ENCODE data around the gene SMYD1. TPM values are rescaled to one million over a fixed set of nuclear protein-coding genes. Genes with fewer than 3 reads are reported as not detected.

The SMYD1 gene
- total RNA-seq, 6 donors from 2014 or later = not detected

DNA sequence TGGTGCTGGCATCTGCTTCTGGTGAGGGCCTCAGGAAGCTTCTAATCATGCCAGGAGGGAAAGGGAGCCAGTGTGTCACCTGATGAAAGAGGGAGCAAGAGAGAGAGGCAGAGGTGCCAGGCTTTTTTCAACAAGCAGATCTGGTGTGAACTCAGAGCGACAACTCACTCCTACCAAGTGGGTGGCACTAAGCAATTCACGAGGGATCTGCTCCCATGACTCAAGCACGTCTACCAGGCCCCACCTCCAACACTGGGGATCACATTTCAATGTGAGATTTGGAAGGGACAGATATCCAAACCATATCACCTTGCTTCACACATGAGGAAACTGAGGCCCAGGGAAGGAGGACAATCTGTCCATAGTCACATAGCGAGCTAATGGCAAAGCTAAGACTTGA is 41.2 kb downstream of the SMYD1 start:
- TF ChIP-seq POLR2AphosphoS5 (IDR thresholded peaks at IDR 0.05) = no peak
- no peak for TF ChIP-seq EP300 (IDR thresholded peaks at IDR 0.05)
- TF ChIP-seq, protein P1, sequence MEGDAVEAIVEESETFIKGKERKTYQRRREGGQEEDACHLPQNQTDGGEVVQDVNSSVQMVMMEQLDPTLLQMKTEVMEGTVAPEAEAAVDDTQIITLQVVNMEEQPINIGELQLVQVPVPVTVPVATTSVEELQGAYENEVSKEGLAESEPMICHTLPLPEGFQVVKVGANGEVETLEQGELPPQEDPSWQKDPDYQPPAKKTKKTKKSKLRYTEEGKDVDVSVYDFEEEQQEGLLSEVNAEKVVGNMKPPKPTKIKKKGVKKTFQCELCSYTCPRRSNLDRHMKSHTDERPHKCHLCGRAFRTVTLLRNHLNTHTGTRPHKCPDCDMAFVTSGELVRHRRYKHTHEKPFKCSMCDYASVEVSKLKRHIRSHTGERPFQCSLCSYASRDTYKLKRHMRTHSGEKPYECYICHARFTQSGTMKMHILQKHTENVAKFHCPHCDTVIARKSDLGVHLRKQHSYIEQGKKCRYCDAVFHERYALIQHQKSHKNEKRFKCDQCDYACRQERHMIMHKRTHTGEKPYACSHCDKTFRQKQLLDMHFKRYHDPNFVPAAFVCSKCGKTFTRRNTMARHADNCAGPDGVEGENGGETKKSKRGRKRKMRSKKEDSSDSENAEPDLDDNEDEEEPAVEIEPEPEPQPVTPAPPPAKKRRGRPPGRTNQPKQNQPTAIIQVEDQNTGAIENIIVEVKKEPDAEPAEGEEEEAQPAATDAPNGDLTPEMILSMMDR (IDR thresholded peaks at IDR 0.05) = no peak
- no peak for TF ChIP-seq POLR2A (IDR thresholded peaks at IDR 0.05)
- 81 to 87% methylated on average over 4 of the region's 4 CpGs for WGBS, 2 donors
- Histone ChIP-seq H3K27ac (no peak overlapping the region), H3K4me1 (no peaks in the 10 kb centered on the region), H3K36me3 (no peaks in the 10 kb centered on the region), H3K9me3 (no peaks in the 10 kb centered on the region), H3K27me3 (no peaks in the 10 kb centered on the region), H3K4me3 (no peak overlapping the region)
- ATAC-seq (ENCODE audit: low FRiP score in 2 of 2) = no peak
- DNase-seq = no peak

DNA sequence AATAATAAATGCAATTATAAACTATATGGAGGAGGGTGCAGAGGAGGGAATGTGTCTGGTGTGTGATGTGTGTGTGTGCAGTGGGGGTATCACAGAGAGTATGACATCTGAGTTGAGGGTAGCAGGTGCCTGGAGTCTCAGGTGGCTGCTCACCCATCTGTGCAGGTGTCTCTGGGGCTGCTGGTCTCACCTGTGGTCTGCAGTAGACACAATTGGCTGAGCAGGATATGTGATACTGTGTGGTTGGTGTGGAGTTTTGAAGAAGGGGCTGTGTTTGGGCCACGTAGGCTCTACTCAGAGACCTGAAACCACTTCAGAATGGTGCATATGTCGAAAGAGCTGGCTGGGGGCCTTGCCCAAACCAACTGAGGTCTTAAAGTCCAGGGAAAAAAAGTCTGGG is 43.2 kb downstream of the SMYD1 start:
- Histone ChIP-seq H3K4me1 (no peaks in the 10 kb centered on the region), H3K27me3 (no peaks in the 10 kb centered on the region), H3K36me3 (no peaks in the 10 kb centered on the region), H3K4me3 (no peak overlapping the region), H3K9me3 (no peaks in the 10 kb centered on the region), H3K27ac (no peak overlapping the region)
- no peak for ATAC-seq (ENCODE audit: low FRiP score in 2 of 2)
- 67% methylated on average over 2 of the region's 2 CpGs for WGBS, 2 donors
- TF ChIP-seq POLR2AphosphoS5 (IDR thresholded peaks at IDR 0.05) = no peak
- TF ChIP-seq, protein P1 (IDR thresholded peaks at IDR 0.05) = no peak
- no peak for TF ChIP-seq POLR2A (IDR thresholded peaks at IDR 0.05)
- TF ChIP-seq EP300 (IDR thresholded peaks at IDR 0.05) = no peak
- DNase-seq = no peak

GRCh38 chr2:88113069-88113468 is 45.4 kb downstream of the SMYD1 start:
- no peak for DNase-seq
- 69 to 87% methylated on average over 2 of the region's 2 CpGs for WGBS, 2 donors
- Histone ChIP-seq H3K27me3 (no peaks in the 10 kb centered on the region), H3K27ac (no peak overlapping the region), H3K36me3 (no peaks in the 10 kb centered on the region), H3K4me3 (no peak overlapping the region), H3K9me3 (no peaks in the 10 kb centered on the region), H3K4me1 (no peaks in the 10 kb centered on the region)
- ATAC-seq (ENCODE audit: low FRiP score in 2 of 2) = no peak
- no peak for TF ChIP-seq POLR2A (IDR thresholded peaks at IDR 0.05)
- TF ChIP-seq, protein P1 (IDR thresholded peaks at IDR 0.05) = no peak
- no peak for TF ChIP-seq EP300 (IDR thresholded peaks at IDR 0.05)
- no peak for TF ChIP-seq POLR2AphosphoS5 (IDR thresholded peaks at IDR 0.05)

DNA sequence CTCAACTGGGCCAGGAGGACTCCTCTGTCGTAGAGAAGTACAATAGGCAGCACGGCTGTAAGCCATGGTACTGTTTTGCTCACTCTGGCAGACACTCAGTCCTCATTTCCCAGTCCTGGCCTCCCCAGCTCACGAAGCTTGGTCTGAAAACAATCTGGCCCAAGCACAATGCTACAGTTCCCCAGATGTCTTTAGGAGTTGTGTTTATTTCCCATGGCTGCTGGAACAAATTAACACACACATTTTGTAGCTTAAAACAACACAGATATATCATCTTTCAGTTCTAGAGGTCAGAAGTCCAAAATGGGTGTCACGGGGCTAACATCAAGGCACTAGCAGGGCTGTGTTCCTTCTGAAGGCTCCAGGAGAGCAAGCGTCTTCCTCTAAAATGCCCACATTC is 47.3 kb downstream of the SMYD1 start:
- no peaks in the 10 kb centered on the region for H3K9me3 ChIP-seq
- ATAC-seq (ENCODE audit: low FRiP score in 2 of 2) = no peak
- no peaks in the 10 kb centered on the region for H3K4me1 ChIP-seq
- TF ChIP-seq, protein P1 (IDR thresholded peaks at IDR 0.05) = no peak
- TF ChIP-seq POLR2A (IDR thresholded peaks at IDR 0.05) (no peak), EP300 (IDR thresholded peaks at IDR 0.05) (no peak), POLR2AphosphoS5 (IDR thresholded peaks at IDR 0.05) (no peak)
- WGBS, 2 donors = 56 to 66% methylated on average over 5 of the region's 5 CpGs
- H3K4me3 ChIP-seq = no peak overlapping the region
- no peaks in the 10 kb centered on the region for H3K36me3 ChIP-seq
- H3K27me3 ChIP-seq = no peaks in the 10 kb centered on the region
- no peak overlapping the region for H3K27ac ChIP-seq
- DNase-seq = no peak

GRCh38 chr2:88115825-88116518 is 48.3 kb downstream of the SMYD1 start:
- Histone ChIP-seq H3K4me3 (no peak overlapping the region), H3K27ac (no peak overlapping the region)
- no peak for DNase-seq

More at GRCh38 chr2:88115825-88116518, 48.3 kb downstream of the SMYD1 start:
- no peak for ATAC-seq (ENCODE audit: low FRiP score in 2 of 2)
- Histone ChIP-seq H3K36me3 (no peaks in the 10 kb centered on the region), H3K9me3 (no peaks in the 10 kb centered on the region), H3K4me1 (no peaks in the 10 kb centered on the region), H3K27me3 (no peaks in the 10 kb centered on the region)
- 89 to 91% methylated on average over 10 of the region's 10 CpGs for WGBS, 2 donors
- TF ChIP-seq POLR2AphosphoS5 (IDR thresholded peaks at IDR 0.05) (no peak), POLR2A (IDR thresholded peaks at IDR 0.05) (no peak), EP300 (IDR thresholded peaks at IDR 0.05) (no peak)
- TF ChIP-seq, protein P1 (IDR thresholded peaks at IDR 0.05) = no peak

Measured in upper lobe of left lung (tissue), 6 donors.